IMR-90 (cell line): ENCODE data around the gene TMEM215. TPM values are rescaled to one million over a fixed set of nuclear protein-coding genes. Genes with fewer than 3 reads are reported as not detected.

ENCODE experiments used
- ATAC-seq: fragments of 200-7000 bp; cut with Tn5 transposase; 2 replicates; pipeline ENCODE4 v1.9.1; 2020; ENCODE audit warnings: low read depth, mild to moderate bottlenecking, moderate library complexity
- BruUV-seq: library from RNA; stranded (reverse); fragments of 400-500 nt; replicated peaks from 2 replicates; lab custom pipeline; 2021; lab: Mats Ljungman, UMichigan
- CTCF ChIA-PET: fragments of 300-600 bp; formaldehyde crosslinking; extraction: SDS; loops from one replicate; lab custom pipeline; 2021; ENCODE audit warnings: antibody characterized with exemption; lab: Yijun Ruan, JAX
- POLR2A ChIA-PET: fragments of 300-600 bp; sonication (Branson Sonifier 250); formaldehyde crosslinking; loops from one replicate; lab custom pipeline; 2022; ENCODE audit warnings: antibody characterized with exemption; ENCODE audit not compliant: unreplicated experiment; lab: Charles Lee
- DNase-seq: peaks from one replicate; pipeline ENCODE4 v3.0.0; 2013
- H2AFZ ChIP-seq: replicated peaks from 2 replicates; pipeline ENCODE3; 2013; ENCODE audit warnings: low read length, mild to moderate bottlenecking; ENCODE audit not compliant: poor library complexity
- H2AK5ac ChIP-seq: 2 replicates; pipeline ENCODE4 v1.6.1; 2013; ENCODE audit warnings: low read depth, low read length, inconsistent platforms
- H2AK9ac ChIP-seq: replicated peaks from 2 replicates; pipeline ENCODE3; 2013; ENCODE audit warnings: mild to moderate bottlenecking, low read depth, low read length, moderate library complexity; ENCODE audit not compliant: poor library complexity
- H2BK120ac ChIP-seq: 2 replicates; pipeline ENCODE4 v1.6.1; 2013; ENCODE audit warnings: low read depth, low read length, inconsistent platforms
- H2BK15ac ChIP-seq: 3 replicates; pipeline ENCODE4 v1.6.1; 2013; ENCODE audit warnings: low read depth, low read length, inconsistent platforms
- H2BK20ac ChIP-seq: 2 replicates; pipeline ENCODE4 v1.6.1; 2013; ENCODE audit warnings: low read depth, mild to moderate bottlenecking, inconsistent platforms, low read length, moderate library complexity
- H2BK5ac ChIP-seq: 2 replicates; pipeline ENCODE4 v1.6.1; 2013; ENCODE audit warnings: mild to moderate bottlenecking, low read depth, low read length, inconsistent platforms; ENCODE audit not compliant: poor library complexity, severe bottlenecking
- H3K14ac ChIP-seq: replicated peaks from 2 replicates; pipeline ENCODE4 v1.6.1; 2013; ENCODE audit warnings: low read depth, low read length, inconsistent platforms
- H3K18ac ChIP-seq: 2 replicates; pipeline ENCODE4 v1.6.1; 2013; ENCODE audit warnings: low read depth, low read length, control low read depth
- H3K23ac ChIP-seq: 2 replicates; pipeline ENCODE4 v1.6.1; 2013; ENCODE audit warnings: low read depth, low read length, inconsistent platforms
- H3K27ac ChIP-seq: 2 replicates; pipeline ENCODE4 v1.5.1; 2013; ENCODE audit warnings: mild to moderate bottlenecking, control low read depth, low read length; ENCODE audit not compliant: insufficient read depth
- H3K27me3 ChIP-seq: 2 replicates; pipeline ENCODE4 v1.6.1; 2013; ENCODE audit warnings: low read length; ENCODE audit not compliant: control insufficient read depth, insufficient read depth
- H3K36me3 ChIP-seq: 2 replicates; pipeline ENCODE4 v1.6.1; 2013; ENCODE audit warnings: low read length, mixed read lengths; ENCODE audit not compliant: control insufficient read depth, insufficient read depth
- H3K4ac ChIP-seq: 2 replicates; pipeline ENCODE4 v1.6.1; 2013; ENCODE audit warnings: low read depth, low read length, inconsistent platforms
- H3K4me1 ChIP-seq: 2 replicates; pipeline ENCODE4 v1.6.1; 2013; ENCODE audit warnings: low read length, mixed read lengths; ENCODE audit not compliant: control insufficient read depth, insufficient read depth
- H3K4me2 ChIP-seq: 2 replicates; pipeline ENCODE4 v1.6.1; 2013; ENCODE audit warnings: low read depth, mild to moderate bottlenecking, control low read depth, low read length, moderate library complexity
- H3K4me3 ChIP-seq: 2 replicates; pipeline ENCODE4 v1.5.1; 2013; ENCODE audit warnings: low read depth, mild to moderate bottlenecking, control low read depth, low read length, moderate library complexity; ENCODE audit not compliant: insufficient read depth
- H3K56ac ChIP-seq: 2 replicates; pipeline ENCODE4 v1.6.1; 2013; ENCODE audit warnings: low read length, inconsistent platforms; ENCODE audit not compliant: insufficient read depth; ENCODE audit errors: extremely low read depth
- H3K79me1 ChIP-seq, 2 experiments: 2 replicates each; pipeline ENCODE4 v1.6.1; 2013; ENCODE audit warnings: low read length in 2 of 2, inconsistent platforms in 1 of 2, low read depth in 1 of 2
- H3K9ac ChIP-seq: 2 replicates; pipeline ENCODE4 v1.6.1; 2013; ENCODE audit warnings: low read depth, low read length, control low read depth
- H3K9me1 ChIP-seq: 2 replicates; pipeline ENCODE4 v1.6.1; 2013; ENCODE audit warnings: low read length, inconsistent platforms; ENCODE audit not compliant: insufficient read depth
- H3K9me3 ChIP-seq: 2 replicates; pipeline ENCODE4 v1.6.1; 2013; ENCODE audit warnings: low read length; ENCODE audit not compliant: control insufficient read depth, insufficient read depth
- H4K20me1 ChIP-seq: 2 replicates; pipeline ENCODE4 v1.6.1; 2013; ENCODE audit warnings: low read length, inconsistent platforms; ENCODE audit not compliant: insufficient read depth
- H4K5ac ChIP-seq: 2 replicates; pipeline ENCODE4 v1.6.1; 2013; ENCODE audit warnings: mild to moderate bottlenecking, low read depth, low read length, control low read depth
- H4K8ac ChIP-seq, 2 experiments: 2 replicates each; pipeline ENCODE4 v1.6.1; 2013; ENCODE audit warnings: low read depth in 2 of 2, low read length in 2 of 2, control low read depth in 1 of 2, inconsistent platforms in 1 of 2
- H4K91ac ChIP-seq: 2 replicates; pipeline ENCODE4 v1.6.1; 2013; ENCODE audit warnings: low read depth, low read length, inconsistent platforms; ENCODE audit not compliant: insufficient read depth
- BHLHE40 ChIP-seq: fragments of 150-350 bp; IDR thresholded peaks from 2 replicates; pipeline ENCODE4 v1.6.1; 2016; ENCODE audit warnings: mild to moderate bottlenecking, low read depth, low read length
- CEBPB ChIP-seq: IDR thresholded peaks from 2 replicates; pipeline ENCODE4 v1.6.1; 2012; ENCODE audit warnings: low read depth, low read length, improper control_type of control experiment
- CHD1 ChIP-seq: IDR thresholded peaks from 2 replicates; pipeline ENCODE4 v1.6.1; 2012; ENCODE audit warnings: low read depth, low read length, improper control_type of control experiment
- CTCF ChIP-seq: conservative IDR thresholded peaks from 2 replicates; pipeline ENCODE4 v1.5.1; 2012; ENCODE audit warnings: mild to moderate bottlenecking, low read depth, low read length, improper control_type of control experiment
- ELK1 ChIP-seq: fragments of 150-350 bp; IDR thresholded peaks from 2 replicates; pipeline ENCODE4 v1.6.1; 2016; ENCODE audit warnings: low read depth, mild to moderate bottlenecking, low read length, moderate library complexity, borderline replicate concordance
- FOS ChIP-seq: fragments of 150-350 bp; IDR thresholded peaks from 2 replicates; pipeline ENCODE4 v1.6.1; 2016; ENCODE audit warnings: low read depth, low read length
- MAFK ChIP-seq: IDR thresholded peaks from 2 replicates; pipeline ENCODE4 v1.6.1; 2012; ENCODE audit warnings: low read depth, low read length, improper control_type of control experiment
- MAZ ChIP-seq: IDR thresholded peaks from 2 replicates; pipeline ENCODE4 v1.6.1; 2012; ENCODE audit warnings: low read depth, mild to moderate bottlenecking, low read length, improper control_type of control experiment, moderate library complexity, borderline replicate concordance
- MXI1 ChIP-seq: IDR thresholded peaks from 2 replicates; pipeline ENCODE4 v1.6.1; 2012; ENCODE audit warnings: low read depth, mild to moderate bottlenecking, low read length, moderate library complexity, borderline replicate concordance
- NFE2L2 ChIP-seq: fragments of 150-350 bp; IDR thresholded peaks from 2 replicates; pipeline ENCODE4 v1.6.1; 2016; ENCODE audit warnings: low read depth, mild to moderate bottlenecking, low read length
- POLR2A ChIP-seq: IDR thresholded peaks from 2 replicates; pipeline ENCODE4 v1.6.1; 2012; ENCODE audit warnings: mild to moderate bottlenecking, low read depth, low read length
- RAD21 ChIP-seq: IDR thresholded peaks from 2 replicates; pipeline ENCODE4 v1.6.1; 2012; ENCODE audit warnings: low read length, improper control_type of control experiment
- RCOR1 ChIP-seq: IDR thresholded peaks from 2 replicates; pipeline ENCODE4 v1.6.1; 2012; ENCODE audit warnings: mild to moderate bottlenecking, low read length, improper control_type of control experiment; ENCODE audit not compliant: insufficient replicate concordance
- RFX5 ChIP-seq: IDR thresholded peaks from 2 replicates; pipeline ENCODE4 v1.8.0; 2012; ENCODE audit warnings: low read depth, mild to moderate bottlenecking, low read length, moderate library complexity
- SMC3 ChIP-seq: fragments of 150-350 bp; IDR thresholded peaks from 2 replicates; pipeline ENCODE4 v1.6.1; 2016; ENCODE audit warnings: low read depth, mild to moderate bottlenecking, antibody characterized with exemption, low read length, moderate library complexity
- USF2 ChIP-seq: fragments of 150-350 bp; IDR thresholded peaks from 2 replicates; pipeline ENCODE4 v1.6.1; 2017; ENCODE audit warnings: mild to moderate bottlenecking, antibody characterized with exemption, low read length, low read depth
- WGBS, 2 experiments: methylation state at CpG; one replicate each; pipeline versions ENCODE4 v1.1.5 to v1.1.7; 2013; ENCODE audit warnings: missing lambda C conversion rate in 2 of 2; ENCODE audit not compliant: insufficient read length in 1 of 2; ENCODE audit errors: extremely low coverage in 2 of 2; 5-methylcytosine and 5-hydroxymethylcytosine counted together
- dilution Hi-C: fragments of 300-500 bp; cut with HindIII; formaldehyde crosslinking; loops from one replicate; pipeline ENCODE4 v1.14.3; 2018; ENCODE audit warnings: low sequenced_read_pairs; ENCODE audit not compliant: unreplicated experiment
- in situ Hi-C: fragments of 300-500 bp; cut with MboI; formaldehyde crosslinking; loops from 3 replicates; pipeline ENCODE4 v1.14.3; 2019; ENCODE audit warnings: low sequenced_read_pairs, inconsistent platforms, mixed read lengths
- intact Hi-C: fragments of 100-400 bp; cut with micrococcal nuclease; formaldehyde crosslinking; loops from 2 replicates; pipeline ENCODE4 v1.10.0; 2022
- polyA plus RNA-seq, 3 experiments: library from polyadenylated mRNA; depleted of rRNA; stranded (reverse); fragments of >200 nt; gene quantifications; 2 replicates each; pipeline ENCODE4 v1.2.3, GENCODE V29; 2012; ENCODE audit warnings: low replicate concordance in 1 of 3
- total RNA-seq: library from RNA; depleted of rRNA; stranded (reverse); fragments of >200 nt; gene quantifications from 2 replicates; pipeline ENCODE4 v1.2.3, GENCODE V29; 2012

Gene TMEM215
- total and polyA plus RNA-seq, 2 of the 4 experiments (the other 2 are of a cell fraction), result not detected

- H3K18ac ChIP-seq, result no peak overlapping the region
- no peaks in the 10 kb centered on the region for H3K9me3 ChIP-seq
- no peak overlapping the region for H4K8ac ChIP-seq
- no peaks in the 10 kb centered on the region for H3K9me1 ChIP-seq
- dilution Hi-C loops (no loop called here), in situ Hi-C loops (no loop called here), intact Hi-C loops (no loop called here)
- no peak overlapping the region for H3K23ac ChIP-seq
- no peak overlapping the region for H2BK15ac ChIP-seq
- no peak for DNase-seq
- H4K20me1 ChIP-seq, result no peaks in the 10 kb centered on the region
- H3K79me1 ChIP-seq, result no peaks in the 10 kb centered on the region
- no peak overlapping the region for H2BK120ac ChIP-seq
- CTCF ChIA-PET, result no interaction called here
- H4K91ac ChIP-seq, result no peak overlapping the region
- no peak overlapping the region for H2BK20ac ChIP-seq
- TF ChIP-seq RCOR1 (no peak), MXI1 (no peak), SMC3 (no peak), FOS (no peak), CTCF (no peak), CHD1 (no peak), RAD21 (no peak), USF2 (no peak), ELK1 (no peak), POLR2A (no peak), CEBPB (no peak), BHLHE40 (no peak), RFX5 (no peak), NFE2L2 (no peak), MAFK (no peak), MAZ (no peak)
- no peak overlapping the region for H3K4me3 ChIP-seq
- no CpG with 5 or more reads among the region's 2 CpGs for WGBS, 2 experiments
- H3K4me2 ChIP-seq, result no peak overlapping the region
- no peak overlapping the region for H2AFZ ChIP-seq
- H4K5ac ChIP-seq, result no peak overlapping the region
- no peak overlapping the region for H3K56ac ChIP-seq
- H2BK5ac ChIP-seq, result no peak overlapping the region
- H2AK5ac ChIP-seq, result no peak overlapping the region
- H3K4ac ChIP-seq, result no peak overlapping the region
- no peaks in the 10 kb centered on the region for H3K4me1 ChIP-seq
- H2AK9ac ChIP-seq, result no peak overlapping the region
- no peak for ATAC-seq
- POLR2A ChIA-PET, result no interaction called here
- H3K14ac ChIP-seq, result no peak overlapping the region
- no peak overlapping the region for H3K27ac ChIP-seq
- H3K9ac ChIP-seq, result no peak overlapping the region
- no peaks in the 10 kb centered on the region for H3K36me3 ChIP-seq
- BruUV-seq, result no TSS peak
- no peaks in the 10 kb centered on the region; the same call in 1 of the 2 replicates for H3K27me3 ChIP-seq
Observed at GRCh38 chr9:32825203-32825602, 41.9 kb downstream of the TMEM215 start.
